Measurements from ENCODE around the gene KTN1. TPM values are rescaled to one million over a fixed set of nuclear protein-coding genes. Genes with fewer than 3 reads are reported as not detected.

KTN1 gene
- total RNA-seq, 6 donors from 2014 or later = 69.1 to 215 (median 116) TPM

DNA sequence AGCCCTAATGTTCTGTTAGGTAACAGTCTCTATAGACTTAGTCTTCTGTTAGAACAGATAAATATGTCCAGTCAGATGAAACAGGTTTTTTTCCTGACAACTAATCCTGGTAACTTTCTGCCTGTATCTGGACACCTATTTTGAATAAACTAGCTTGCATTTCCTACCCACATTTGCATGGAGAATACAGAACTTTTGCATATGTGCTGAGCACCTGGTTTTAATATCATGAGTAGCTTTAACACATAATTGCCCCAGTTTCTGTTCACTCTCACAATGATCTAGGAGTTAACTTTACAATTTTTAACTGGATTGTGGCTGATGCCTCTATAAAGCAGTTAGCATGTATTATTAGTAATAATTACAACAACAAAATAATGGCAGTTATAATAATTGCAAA is 111.7 kb downstream of the KTN1 start:
- H3K4me1 ChIP-seq = no peaks in the 10 kb centered on the region
- no peak overlapping the region for H3K4me3 ChIP-seq
- peaks cover 0 to 1% (median under 1%) of the 10 kb centered on the region in 4 donors for H3K36me3 ChIP-seq
- no peaks in the 10 kb centered on the region for H3K27me3 ChIP-seq
- H3K9me3 ChIP-seq = no peaks in the 10 kb centered on the region
- DNase-seq (no peak), ATAC-seq (ENCODE audit: low FRiP score in 2 of 2) (no peak)
- TF ChIP-seq, protein P1, sequence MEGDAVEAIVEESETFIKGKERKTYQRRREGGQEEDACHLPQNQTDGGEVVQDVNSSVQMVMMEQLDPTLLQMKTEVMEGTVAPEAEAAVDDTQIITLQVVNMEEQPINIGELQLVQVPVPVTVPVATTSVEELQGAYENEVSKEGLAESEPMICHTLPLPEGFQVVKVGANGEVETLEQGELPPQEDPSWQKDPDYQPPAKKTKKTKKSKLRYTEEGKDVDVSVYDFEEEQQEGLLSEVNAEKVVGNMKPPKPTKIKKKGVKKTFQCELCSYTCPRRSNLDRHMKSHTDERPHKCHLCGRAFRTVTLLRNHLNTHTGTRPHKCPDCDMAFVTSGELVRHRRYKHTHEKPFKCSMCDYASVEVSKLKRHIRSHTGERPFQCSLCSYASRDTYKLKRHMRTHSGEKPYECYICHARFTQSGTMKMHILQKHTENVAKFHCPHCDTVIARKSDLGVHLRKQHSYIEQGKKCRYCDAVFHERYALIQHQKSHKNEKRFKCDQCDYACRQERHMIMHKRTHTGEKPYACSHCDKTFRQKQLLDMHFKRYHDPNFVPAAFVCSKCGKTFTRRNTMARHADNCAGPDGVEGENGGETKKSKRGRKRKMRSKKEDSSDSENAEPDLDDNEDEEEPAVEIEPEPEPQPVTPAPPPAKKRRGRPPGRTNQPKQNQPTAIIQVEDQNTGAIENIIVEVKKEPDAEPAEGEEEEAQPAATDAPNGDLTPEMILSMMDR (IDR thresholded peaks at IDR 0.05) = no peak
- TF ChIP-seq EP300 (IDR thresholded peaks at IDR 0.05) (no peak), POLR2A (IDR thresholded peaks at IDR 0.05) (no peak), POLR2AphosphoS5 (IDR thresholded peaks at IDR 0.05) (no peak)
- H3K27ac ChIP-seq = no peak overlapping the region

- Histone ChIP-seq H3K36me3 (no peaks in the 10 kb centered on the region), H3K4me1 (no peaks in the 10 kb centered on the region), H3K27me3 (no peaks in the 10 kb centered on the region), H3K27ac (no peak overlapping the region), H3K4me3 (no peak overlapping the region), H3K9me3 (no peaks in the 10 kb centered on the region)
- DNase-seq (no peak), ATAC-seq (ENCODE audit: low FRiP score in 2 of 2) (no peak)
- 79 to 82% methylated on average over 4 of the region's 4 CpGs for WGBS, 2 donors
- TF ChIP-seq EP300 (IDR thresholded peaks at IDR 0.05) (no peak), POLR2A (IDR thresholded peaks at IDR 0.05) (no peak), POLR2AphosphoS5 (IDR thresholded peaks at IDR 0.05) (no peak)
- TF ChIP-seq, protein P1 (IDR thresholded peaks at IDR 0.05) = no peak
These were observed 113.9 kb downstream of the KTN1 start for GRCh38 chr14:55693904-55694303.

DNA sequence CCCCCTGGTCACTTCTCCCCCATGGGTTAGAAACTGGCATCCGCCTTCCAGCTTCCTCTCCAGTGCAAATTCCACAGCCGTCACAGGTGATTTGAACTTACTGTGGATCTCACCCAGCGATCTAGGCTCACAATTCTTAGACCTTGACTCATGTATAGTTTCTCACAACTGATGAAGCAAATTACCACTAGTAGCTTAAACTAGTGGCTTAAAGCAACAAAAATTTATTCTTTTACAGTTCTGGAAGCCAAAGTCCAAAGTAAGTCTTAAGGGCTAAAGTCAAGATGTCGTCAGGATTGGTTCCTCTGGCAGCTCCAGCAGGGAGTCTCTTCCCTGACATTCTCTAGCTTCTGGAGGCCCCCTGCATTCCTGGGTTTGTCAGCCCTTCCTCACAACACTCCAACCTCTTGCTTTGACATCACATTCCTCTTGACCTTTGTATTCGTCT is 117.4 kb downstream of the KTN1 start:
- H3K4me3 ChIP-seq = no peak overlapping the region
- no peak overlapping the region for H3K27ac ChIP-seq
- H3K27me3 ChIP-seq = no peaks in the 10 kb centered on the region
- DNase-seq (no peak), ATAC-seq (ENCODE audit: low FRiP score in 2 of 2) (no peak)
- TF ChIP-seq POLR2AphosphoS5 (IDR thresholded peaks at IDR 0.05) (no peak), POLR2A (IDR thresholded peaks at IDR 0.05) (no peak), EP300 (IDR thresholded peaks at IDR 0.05) (no peak)
- TF ChIP-seq, protein P1 (IDR thresholded peaks at IDR 0.05) = no peak
- no peaks in the 10 kb centered on the region for H3K4me1 ChIP-seq
- H3K9me3 ChIP-seq = no peaks in the 10 kb centered on the region
- 87 to 88% methylated on average over 5 of the region's 5 CpGs for WGBS, 2 donors
- no peaks in the 10 kb centered on the region for H3K36me3 ChIP-seq

DNA sequence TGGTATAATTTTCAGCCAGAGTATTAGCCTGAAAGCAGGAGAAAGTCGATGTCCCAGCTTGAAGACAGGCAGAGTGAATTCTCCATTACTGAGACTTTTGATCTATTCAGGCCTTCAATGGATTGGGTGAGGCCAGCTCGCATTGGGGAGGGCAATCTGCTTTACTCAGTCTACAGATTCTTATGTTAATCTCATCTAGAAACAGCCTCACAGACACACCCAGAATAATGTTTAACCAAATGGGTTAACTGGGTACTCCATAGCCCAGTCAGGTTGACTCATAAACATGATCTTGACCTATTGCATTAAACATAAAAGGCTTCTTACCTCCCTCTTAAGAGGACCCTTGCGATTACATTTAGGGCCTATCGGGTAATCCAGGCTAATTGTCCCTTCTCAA is 118.0 kb downstream of the KTN1 start:
- no peaks in the 10 kb centered on the region for H3K36me3 ChIP-seq
- DNase-seq (no peak), ATAC-seq (ENCODE audit: low FRiP score in 2 of 2) (no peak)
- no peaks in the 10 kb centered on the region for H3K9me3 ChIP-seq
- H3K4me3 ChIP-seq = no peak overlapping the region
- 79 to 87% methylated on average over 4 of the region's 4 CpGs for WGBS, 2 donors
- H3K4me1 ChIP-seq = no peaks in the 10 kb centered on the region
- no peaks in the 10 kb centered on the region for H3K27me3 ChIP-seq
- TF ChIP-seq EP300 (IDR thresholded peaks at IDR 0.05) = peak in 1 of 4 donors; percentile 12
- TF ChIP-seq, protein P1 (IDR thresholded peaks at IDR 0.05) = no peak
- no peak for TF ChIP-seq POLR2A (IDR thresholded peaks at IDR 0.05)
- no peak overlapping the region for H3K27ac ChIP-seq
